ENCODE measurements around the gene NT5C1A.

The NT5C1A gene

DNA sequence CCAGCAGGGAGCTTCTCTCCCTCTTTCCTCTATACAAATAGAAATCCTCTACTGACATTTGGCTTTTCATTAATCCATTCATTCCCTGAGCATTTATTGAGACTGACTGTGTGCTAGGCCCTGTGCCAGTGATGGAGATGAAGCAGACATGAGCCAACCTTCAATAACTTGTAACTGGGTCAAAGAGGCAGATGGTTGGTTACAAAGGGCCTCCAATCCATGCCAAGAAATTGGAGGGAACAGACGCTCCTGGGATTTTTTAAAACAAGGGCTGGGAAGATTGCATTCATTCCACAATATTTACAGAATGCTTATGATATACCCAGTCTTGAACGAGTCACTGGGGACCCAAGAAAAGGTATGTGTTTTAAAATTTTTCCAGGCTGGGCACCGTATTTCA lies 13.2 kb upstream of the NT5C1A start (continued):
- TF ChIP-seq ZNF398 (tag by site-specific recombination; IDR thresholded peaks at IDR 0.05) (no peak), ZNF433 (tag by site-specific recombination; IDR thresholded peaks at IDR 0.05; ENCODE audit: low read depth) (no peak), ZNF792 (tag by site-specific recombination; IDR thresholded peaks at IDR 0.05) (no peak), ZNF280D (tag by site-specific recombination; IDR thresholded peaks at IDR 0.05) (no peak), SCRT1 (tag by site-specific recombination; IDR thresholded peaks at IDR 0.05; ENCODE audit: borderline replicate concordance) (no peak), REPIN1 (tag by site-specific recombination; IDR thresholded peaks at IDR 0.05; ENCODE audit: low read depth) (no peak), INSM2 (tag by site-specific recombination; IDR thresholded peaks at IDR 0.05) (no peak)

GRCh38 chr1:39684313-39684664 lies 12.4 kb upstream of the NT5C1A start:
- H3K9me3 ChIP-seq (ENCODE audit: control insufficient read depth, insufficient read depth, low read depth, low read length) = no peaks in the 10 kb centered on the region
- CTCF ChIA-PET = interaction anchor here (0.7 to 2.0 kb wide), 2 partner anchors 26 to 78 kb away, joined by 4 to 7 read pairs; no protein-coding TSS in a partner anchor
- H3K4me3 ChIP-seq (ENCODE audit: low read depth, low read length) = no peak overlapping the region
- TF ChIP-seq, protein P1, sequence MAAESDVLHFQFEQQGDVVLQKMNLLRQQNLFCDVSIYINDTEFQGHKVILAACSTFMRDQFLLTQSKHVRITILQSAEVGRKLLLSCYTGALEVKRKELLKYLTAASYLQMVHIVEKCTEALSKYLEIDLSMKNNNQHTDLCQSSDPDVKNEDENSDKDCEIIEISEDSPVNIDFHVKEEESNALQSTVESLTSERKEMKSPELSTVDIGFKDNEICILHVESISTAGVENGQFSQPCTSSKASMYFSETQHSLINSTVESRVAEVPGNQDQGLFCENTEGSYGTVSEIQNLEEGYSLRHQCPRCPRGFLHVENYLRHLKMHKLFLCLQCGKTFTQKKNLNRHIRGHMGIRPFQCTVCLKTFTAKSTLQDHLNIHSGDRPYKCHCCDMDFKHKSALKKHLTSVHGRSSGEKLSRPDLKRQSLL (tag by site-specific recombination; IDR thresholded peaks at IDR 0.05) = no peak
- TF ChIP-seq MEIS1 (CRISPR knock-in tag; IDR thresholded peaks at IDR 0.05; ENCODE audit: borderline replicate concordance) = no peak
- TF ChIP-seq EGR2 (tag by site-specific recombination; IDR thresholded peaks at IDR 0.05; ENCODE audit: low read depth) = peak; percentile 21; the same call in 1 of the 2 replicates
- TF ChIP-seq ZNF221 (tag by site-specific recombination; IDR thresholded peaks at IDR 0.05; ENCODE audit: borderline replicate concordance) = no peak
- H3K27ac ChIP-seq (ENCODE audit: extremely low read depth, low read depth, low read length) = no peak overlapping the region
- H3K36me3 ChIP-seq (ENCODE audit: control insufficient read depth in 2 of 2, insufficient read depth in 1 of 2, low read length in 2 of 2) = no peaks in the 10 kb centered on the region
- no peaks in the 10 kb centered on the region for H3K4me1 ChIP-seq (ENCODE audit: control insufficient read depth, insufficient read depth, low read length)
- POLR2A ChIA-PET = no interaction called here

GRCh38 chr1:39683591-39684312 lies 11.8 kb upstream of the NT5C1A start:
- Histone ChIP-seq H3K36me3 (ENCODE audit: control insufficient read depth in 2 of 2, insufficient read depth in 1 of 2, low read length in 2 of 2) (no peaks in the 10 kb centered on the region), H3K4me3 (ENCODE audit: low read depth, low read length) (no peak overlapping the region), H3K4me1 (ENCODE audit: control insufficient read depth, insufficient read depth, low read length) (no peaks in the 10 kb centered on the region), H3K27ac (ENCODE audit: extremely low read depth, low read depth, low read length) (no peak overlapping the region), H3K9me3 (ENCODE audit: control insufficient read depth, insufficient read depth, low read depth, low read length) (no peaks in the 10 kb centered on the region)
- CTCF ChIA-PET = interaction anchor here (0.7 to 2.0 kb wide), 2 partner anchors 26 to 78 kb away, joined by 4 to 7 read pairs; no protein-coding TSS in a partner anchor
- POLR2A ChIA-PET = interaction anchor here (0.6 kb wide), 1 partner anchor 8 kb away, joined by 3 read pairs; no protein-coding TSS in a partner anchor
- TF ChIP-seq ZNF48 (tag by site-specific recombination; IDR thresholded peaks at IDR 0.05) (no peak), ZNF394 (tag by site-specific recombination; IDR thresholded peaks at IDR 0.05; ENCODE audit: borderline replicate concordance) (no peak), REST (tag by site-specific recombination; IDR thresholded peaks at IDR 0.05) (no peak), TCF7L2 (IDR thresholded peaks at IDR 0.05; ENCODE audit: borderline replicate concordance, low read depth, low read length) (no peak), ZNF654 (tag by site-specific recombination; IDR thresholded peaks at IDR 0.05; ENCODE audit: low read depth) (no peak), ZFHX2 (tag by site-specific recombination; conservative IDR thresholded peaks at IDR 0.05) (no peak)

Measured in HEK293 (cell line).